Activated naive CD4-positive, alpha-beta T cell treated with anti-CD3 and anti-CD28 coated beads, Interleukin-2, amount 10 ng/mL, durations not matched to agents 7 days and 5 days (primary cell): ENCODE data around the gene PRKAG1.

Source experiments
- CTCF ChIA-PET: fragments of 350-600 bp; sonication (Branson Sonifier 250); formaldehyde crosslinking; loops from one replicate; lab custom pipeline; 2021; ENCODE audit warnings: antibody characterized with exemption; lab: Charles Lee
- DNase-seq: peaks from one replicate; pipeline ENCODE4 v3.0.0-alpha.2; 2020
- H3K27ac Mint-ChIP-seq: one replicate; pipeline ENCODE4 v1.8.0; 2021; ENCODE audit warnings: mild to moderate bottlenecking, moderate library complexity, mixed read lengths
- H3K27me3 Mint-ChIP-seq: one replicate; pipeline ENCODE4 v1.8.0; 2021; ENCODE audit warnings: mild to moderate bottlenecking, mixed read lengths
- H3K36me3 Mint-ChIP-seq: one replicate; pipeline ENCODE4 v1.8.0; 2021; ENCODE audit warnings: mixed read lengths
- H3K4me1 Mint-ChIP-seq: one replicate; pipeline ENCODE4 v1.8.0; 2021; ENCODE audit warnings: mixed read lengths
- H3K4me3 Mint-ChIP-seq: one replicate; pipeline ENCODE4 v1.8.0; 2021; ENCODE audit warnings: mild to moderate bottlenecking, moderate library complexity, mixed read lengths
- H3K9me3 Mint-ChIP-seq: one replicate; pipeline ENCODE4 v1.8.0; 2021; ENCODE audit warnings: mixed read lengths

The PRKAG1 gene

GRCh38 chr12:48973941-48974673, 44.5 kb downstream of the PRKAG1 start:
- Mint-ChIP-seq H3K27me3 (peaks cover 100% of the 10 kb centered on the region), H3K9me3 (no peaks in the 10 kb centered on the region), H3K4me3 (no peak overlapping the region), H3K36me3 (peaks cover 2% of the 10 kb centered on the region), H3K27ac (no peak overlapping the region), H3K4me1 (peaks cover 43% of the 10 kb centered on the region)
- CTCF ChIA-PET = interaction anchor here (0.6 to 2.1 kb wide), 5 partner anchors 11 to 63 kb away, joined by 3 to 11 read pairs (median 4); partner anchors contain the start of gene ARF3
- DNase-seq = peak; percentile 58

GRCh38 chr12:48973531-48973930, 45.0 kb downstream of the PRKAG1 start:
- Mint-ChIP-seq H3K27ac (no peak overlapping the region), H3K4me1 (peaks cover 40% of the 10 kb centered on the region), H3K27me3 (peaks cover 100% of the 10 kb centered on the region), H3K9me3 (no peaks in the 10 kb centered on the region), H3K36me3 (no peaks in the 10 kb centered on the region), H3K4me3 (no peak overlapping the region)
- CTCF ChIA-PET = interaction anchor here (0.6 to 2.1 kb wide), 6 partner anchors 11 to 83 kb away, joined by 3 to 11 read pairs (median 4); partner anchors contain the start of gene ARF3
- no peak for DNase-seq

GRCh38 chr12:48972952-48973483, 45.6 kb downstream of the PRKAG1 start:
- H3K9me3 Mint-ChIP-seq = no peaks in the 10 kb centered on the region
- DNase-seq = no peak
- no peaks in the 10 kb centered on the region for H3K36me3 Mint-ChIP-seq
- H3K4me3 Mint-ChIP-seq = no peak overlapping the region
- H3K27me3 Mint-ChIP-seq = peaks cover 100% of the 10 kb centered on the region
- H3K27ac Mint-ChIP-seq = no peak overlapping the region
- H3K4me1 Mint-ChIP-seq = peaks cover 38% of the 10 kb centered on the region
- CTCF ChIA-PET = interaction anchor here (1.1 to 6.5 kb wide), 5 partner anchors 9 to 83 kb away, joined by 3 to 36 read pairs (median 6); partner anchors contain the start of gene ARF3

- peaks cover 33% of the 10 kb centered on the region for H3K4me1 Mint-ChIP-seq
- CTCF ChIA-PET = interaction anchor here (0.7 to 6.5 kb wide), 5 partner anchors 10 to 82 kb away, joined by 3 to 36 read pairs (median 5); no protein-coding TSS in a partner anchor
- no peak overlapping the region for H3K27ac Mint-ChIP-seq
- peak overlapping the region; percentile 65 for H3K4me3 Mint-ChIP-seq
- no peaks in the 10 kb centered on the region for H3K36me3 Mint-ChIP-seq
- H3K9me3 Mint-ChIP-seq = no peaks in the 10 kb centered on the region
- DNase-seq = no peak
- H3K27me3 Mint-ChIP-seq = peaks cover 100% of the 10 kb centered on the region
Measured at GRCh38 chr12:48972213-48972951, 46.2 kb downstream of the PRKAG1 start.

GRCh38 chr12:48970702-48971334, 47.8 kb downstream of the PRKAG1 start:
- H3K36me3 Mint-ChIP-seq = no peaks in the 10 kb centered on the region
- peaks cover 30% of the 10 kb centered on the region for H3K4me1 Mint-ChIP-seq
- peaks cover 99% of the 10 kb centered on the region for H3K27me3 Mint-ChIP-seq
- CTCF ChIA-PET = interaction anchor here (1.1 to 6.5 kb wide), 3 partner anchors 11 to 22 kb away, joined by 5 to 36 read pairs (median 27); no protein-coding TSS in a partner anchor
- no peak overlapping the region for H3K4me3 Mint-ChIP-seq
- no peak for DNase-seq
- H3K27ac Mint-ChIP-seq = no peak overlapping the region
- H3K9me3 Mint-ChIP-seq = no peaks in the 10 kb centered on the region

- no peak overlapping the region for H3K4me3 Mint-ChIP-seq
Measured at GRCh38 chr12:48969833-48970701, 48.5 kb downstream of the PRKAG1 start.

GRCh38 chr12:48969160-48969771, 49.3 kb downstream of the PRKAG1 start:
- Mint-ChIP-seq H3K36me3 (no peaks in the 10 kb centered on the region), H3K27ac (no peak overlapping the region), H3K27me3 (peaks cover 99% of the 10 kb centered on the region), H3K9me3 (no peaks in the 10 kb centered on the region), H3K4me3 (no peak overlapping the region), H3K4me1 (peaks cover 30% of the 10 kb centered on the region)
- no peak for DNase-seq
- CTCF ChIA-PET = interaction anchor here (0.9 to 6.5 kb wide), 6 partner anchors 8 to 26 kb away, joined by 3 to 36 read pairs (median 6); partner anchors contain the start of genes ARF3 and WNT1

More at GRCh38 chr12:48969833-48970701, 48.5 kb downstream of the PRKAG1 start:
- Mint-ChIP-seq H3K27me3 (peaks cover 99% of the 10 kb centered on the region), H3K36me3 (no peaks in the 10 kb centered on the region), H3K27ac (no peak overlapping the region), H3K9me3 (no peaks in the 10 kb centered on the region), H3K4me1 (peaks cover 30% of the 10 kb centered on the region)
- peak; percentile 43 for DNase-seq
- CTCF ChIA-PET = interaction anchor here (3.1 to 6.5 kb wide), 3 partner anchors 12 to 18 kb away, joined by 8 to 36 read pairs (median 27); no protein-coding TSS in a partner anchor

- Mint-ChIP-seq H3K4me3 (no peak overlapping the region), H3K27ac (no peak overlapping the region), H3K4me1 (peaks cover 30% of the 10 kb centered on the region), H3K27me3 (peaks cover 92% of the 10 kb centered on the region), H3K9me3 (no peaks in the 10 kb centered on the region), H3K36me3 (no peaks in the 10 kb centered on the region)
- CTCF ChIA-PET = interaction anchor here (0.7 to 6.5 kb wide), 8 partner anchors 9 to 35 kb away, joined by 3 to 36 read pairs (median 5); partner anchors contain the start of genes ARF3 and WNT1
- DNase-seq = no peak
Measured at GRCh38 chr12:48968467-48968866, 50.1 kb downstream of the PRKAG1 start.

- no peak for DNase-seq
- Mint-ChIP-seq H3K36me3 (no peaks in the 10 kb centered on the region), H3K27me3 (peaks cover 90% of the 10 kb centered on the region), H3K27ac (no peak overlapping the region), H3K9me3 (no peaks in the 10 kb centered on the region), H3K4me3 (no peak overlapping the region), H3K4me1 (peaks cover 30% of the 10 kb centered on the region)
- CTCF ChIA-PET = interaction anchor here (0.7 to 6.5 kb wide), 7 partner anchors 9 to 34 kb away, joined by 3 to 36 read pairs (median 5); partner anchors contain the start of gene ARF3
Measured at GRCh38 chr12:48967991-48968390, 50.6 kb downstream of the PRKAG1 start.

GRCh38 chr12:48966177-48966895, 52.2 kb downstream of the PRKAG1 start:
- Mint-ChIP-seq H3K4me3 (no peak overlapping the region), H3K4me1 (peaks cover 21% of the 10 kb centered on the region)
- CTCF ChIA-PET = interaction anchor here (0.7 to 6.5 kb wide), 7 partner anchors 11 to 75 kb away, joined by 3 to 36 read pairs (median 3); partner anchors contain the start of gene WNT1

GRCh38 chr12:48965298-48965838, 53.2 kb downstream of the PRKAG1 start:
- DNase-seq = no peak
- Mint-ChIP-seq H3K27me3 (peaks cover 84% of the 10 kb centered on the region), H3K27ac (no peak overlapping the region), H3K4me3 (no peak overlapping the region), H3K36me3 (no peaks in the 10 kb centered on the region), H3K4me1 (peaks cover 11% of the 10 kb centered on the region), H3K9me3 (no peaks in the 10 kb centered on the region)
- CTCF ChIA-PET = interaction anchor here (1.5 kb wide), 1 partner anchor 30 kb away, joined by 3 read pairs; no protein-coding TSS in a partner anchor

More at GRCh38 chr12:48966177-48966895, 52.2 kb downstream of the PRKAG1 start:
- H3K9me3 Mint-ChIP-seq = no peaks in the 10 kb centered on the region
- H3K36me3 Mint-ChIP-seq = no peaks in the 10 kb centered on the region
- no peak for DNase-seq
- H3K27me3 Mint-ChIP-seq = peaks cover 87% of the 10 kb centered on the region
- H3K27ac Mint-ChIP-seq = no peak overlapping the region
